Activated T-cell treated with anti-CD3 and anti-CD28 coated beads, Interleukin-2, amount 50 U/mL, for 72 hours (primary cell): ENCODE measurements around the gene TOR2A. TPM values are rescaled to one million over a fixed set of nuclear protein-coding genes. Genes with fewer than 3 reads are reported as not detected.

Experiments
- ATAC-seq, 2 donors: fragments of 150-1000 bp; cut with Tn5 transposase; replicated peaks in 1 of 2; 2 replicates each; pipeline ENCODE4 v1.10.0; 2021; ENCODE audit warnings: moderate library complexity in 2 of 2, mild to moderate bottlenecking in 1 of 2
- DNase-seq, 2 donors: peaks; one replicate each; pipeline ENCODE4 v3.0.0; 2021 to 2022; ENCODE audit warnings: mixed read lengths in 1 of 2
- H3K27ac Mint-ChIP-seq: one replicate; pipeline ENCODE4 v1.8.0; 2022; ENCODE audit warnings: mild to moderate bottlenecking, moderate library complexity, mixed read lengths
- H3K27me3 Mint-ChIP-seq: one replicate; pipeline ENCODE4 v1.8.0; 2022; ENCODE audit warnings: low read depth, mixed read lengths
- H3K36me3 Mint-ChIP-seq, 2 donors: one replicate each; pipeline ENCODE4 v1.8.0; 2022; ENCODE audit warnings: mixed read lengths in 2 of 2, mild to moderate bottlenecking in 1 of 2; ENCODE audit not compliant: insufficient read depth in 2 of 2
- H3K4me1 Mint-ChIP-seq: one replicate; pipeline ENCODE4 v1.8.0; 2022; ENCODE audit warnings: low read depth, mixed read lengths
- H3K4me3 Mint-ChIP-seq, 2 donors: one replicate each; pipeline ENCODE4 v1.8.0; 2022; ENCODE audit warnings: mild to moderate bottlenecking in 2 of 2, mixed read lengths in 2 of 2, moderate library complexity in 2 of 2
- H3K9me3 Mint-ChIP-seq, 2 donors: one replicate each; pipeline ENCODE4 v1.8.0; 2022; ENCODE audit warnings: mixed read lengths in 2 of 2
- total RNA-seq, 2 donors: library from RNA; stranded (reverse); gene quantifications; one replicate each; pipeline ENCODE4 v1.2.3, GENCODE V29; 2022

Gene TOR2A
- total RNA-seq, 2 donors from 2014 or later: 12.5 to 16.4 TPM

- DNase-seq: no peak
- Mint-ChIP-seq H3K27ac (no peak overlapping the region), H3K4me1 (peaks cover 47% of the 10 kb centered on the region), H3K27me3 (no peaks in the 10 kb centered on the region), H3K9me3 (no peaks in the 10 kb centered on the region), H3K4me3 (no peak overlapping the region), H3K36me3 (peaks cover 13 to 21% of the 10 kb centered on the region in 2 donors)
- no peak for ATAC-seq
These were observed 38.9 kb upstream of the TOR2A start for GRCh38 chr9:127773981-127774380.

GRCh38 chr9:127773272-127773671 is 38.2 kb upstream of the TOR2A start:
- Mint-ChIP-seq H3K4me1 (peaks cover 52% of the 10 kb centered on the region), H3K36me3 (peaks cover 10 to 23% of the 10 kb centered on the region in 2 donors), H3K4me3 (no peak overlapping the region), H3K27ac (no peak overlapping the region), H3K27me3 (no peaks in the 10 kb centered on the region), H3K9me3 (no peaks in the 10 kb centered on the region)
- DNase-seq (no peak), ATAC-seq (no peak)

DNA sequence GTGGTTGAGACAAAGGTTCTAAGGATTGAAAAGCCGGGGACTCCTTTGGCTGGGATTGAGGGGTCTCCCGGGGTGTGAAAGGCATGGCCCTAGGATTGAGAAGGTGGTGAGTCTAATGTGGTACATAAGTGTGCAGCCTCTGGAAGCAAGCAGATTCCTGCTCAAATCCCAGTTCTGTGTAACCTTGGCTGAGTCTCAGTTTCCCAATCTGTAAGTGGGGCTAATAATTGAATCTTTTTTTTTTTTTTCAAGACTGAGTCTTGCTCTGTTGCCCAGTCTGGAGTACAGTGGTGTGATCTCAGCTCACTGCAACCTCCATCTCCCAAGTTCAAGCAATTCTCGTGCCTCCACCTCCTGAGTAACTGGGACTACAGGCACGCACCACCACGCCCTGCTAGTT is 37.5 kb upstream of the TOR2A start:
- Mint-ChIP-seq H3K4me3 (no peak overlapping the region), H3K27me3 (no peaks in the 10 kb centered on the region), H3K9me3 (no peaks in the 10 kb centered on the region), H3K27ac (no peak overlapping the region), H3K4me1 (peaks cover 59% of the 10 kb centered on the region), H3K36me3 (peaks cover 8 to 20% of the 10 kb centered on the region in 2 donors)
- ATAC-seq (no peak), DNase-seq (no peak)

DNA sequence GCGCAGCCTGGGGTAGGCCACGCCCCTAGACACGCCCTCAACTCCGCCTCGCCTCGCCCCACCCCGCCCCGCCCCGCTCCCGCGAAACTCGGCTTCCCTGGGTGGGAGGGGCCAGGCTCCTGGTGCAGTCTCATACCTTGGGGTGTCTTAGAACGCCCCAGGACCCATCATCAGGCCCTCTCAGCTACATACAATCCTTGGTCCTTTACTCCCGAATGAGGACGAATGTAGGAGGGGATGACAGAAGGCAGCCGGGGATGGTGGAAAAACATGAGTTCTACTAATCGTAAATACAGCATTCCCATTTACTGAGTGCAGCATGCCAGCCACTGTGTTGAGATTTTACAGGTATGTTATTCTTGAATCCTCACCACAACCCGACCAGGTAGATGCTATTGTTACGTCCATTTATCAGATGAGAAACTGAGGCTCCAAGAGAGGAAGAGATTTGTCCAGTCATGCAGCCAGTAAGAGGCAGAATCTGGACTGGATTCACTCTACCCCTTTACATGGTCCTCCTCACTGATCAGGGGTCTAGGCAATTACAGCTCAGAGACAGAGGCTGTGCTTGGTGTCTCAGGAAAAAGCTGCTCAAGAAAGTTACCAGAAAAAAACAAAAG is 36.6 kb upstream of the TOR2A start:
- ATAC-seq (no peak), DNase-seq (no peak)
- peak overlapping the region; percentile 89 to 94 for H3K4me3 Mint-ChIP-seq
- no peaks in the 10 kb centered on the region for H3K9me3 Mint-ChIP-seq
- no peaks in the 10 kb centered on the region for H3K27me3 Mint-ChIP-seq
- H3K27ac Mint-ChIP-seq: no peak overlapping the region
- peaks cover 67% of the 10 kb centered on the region for H3K4me1 Mint-ChIP-seq
- H3K36me3 Mint-ChIP-seq: peaks cover 9 to 18% of the 10 kb centered on the region in 2 donors

DNA sequence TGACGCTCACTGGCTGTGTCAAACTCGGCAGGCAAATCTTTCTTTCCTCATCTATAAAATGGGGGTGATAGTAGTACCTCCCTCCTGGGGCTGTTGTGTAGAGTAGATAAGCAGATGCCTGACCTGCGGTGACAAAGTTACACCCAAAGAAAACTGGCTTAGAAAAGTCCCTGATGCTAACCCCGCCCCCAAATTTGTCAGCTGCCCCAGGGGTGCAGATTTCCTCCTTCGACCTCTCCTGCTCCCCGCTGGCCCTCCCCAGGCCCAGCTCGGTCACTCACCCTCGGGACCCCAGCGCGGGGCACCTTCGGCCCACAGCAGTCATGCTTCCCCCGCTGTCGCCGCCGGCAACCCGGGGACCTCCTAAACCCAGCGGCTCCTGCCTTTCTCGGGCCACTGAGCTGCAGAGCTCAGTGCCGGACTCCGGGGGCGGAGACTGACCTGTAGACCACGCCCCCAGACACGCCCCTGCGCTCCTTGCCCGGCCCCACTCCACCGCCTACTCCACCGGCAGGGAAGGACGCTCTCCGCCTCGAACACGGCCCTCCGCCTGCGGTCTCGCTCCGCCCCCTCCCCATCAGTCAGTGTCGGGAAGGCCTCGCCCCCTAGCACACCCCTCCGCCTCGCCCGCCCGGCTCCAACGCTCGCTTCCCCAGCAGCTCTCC is 35.9 kb upstream of the TOR2A start:
- H3K27ac Mint-ChIP-seq: peak overlapping the region; percentile 89
- H3K9me3 Mint-ChIP-seq: no peaks in the 10 kb centered on the region
- peaks cover 8 to 21% of the 10 kb centered on the region in 2 donors for H3K36me3 Mint-ChIP-seq
- peaks cover 67% of the 10 kb centered on the region for H3K4me1 Mint-ChIP-seq
- peak; percentile 93 to 94 for ATAC-seq
- H3K27me3 Mint-ChIP-seq: no peaks in the 10 kb centered on the region
- H3K4me3 Mint-ChIP-seq: peak overlapping the region; percentile 89 to 94
- DNase-seq: peak; percentile 99

DNA sequence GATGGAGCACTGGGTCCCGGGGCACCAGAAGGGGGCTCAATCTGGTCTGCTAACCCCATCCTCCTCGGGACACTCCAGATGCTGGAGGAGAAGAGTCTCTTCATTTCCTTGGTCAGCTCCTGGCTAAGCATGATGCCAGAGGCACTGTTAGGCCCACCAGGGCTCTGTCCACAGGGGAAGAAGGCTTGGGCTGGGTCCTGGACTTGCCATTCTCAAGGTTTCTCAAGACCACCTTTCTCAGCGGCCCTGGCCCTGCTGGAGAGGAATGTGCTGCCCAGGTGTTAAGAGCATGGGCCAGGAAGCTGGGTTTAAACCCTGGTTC is 35.5 kb upstream of the TOR2A start:
- no peaks in the 10 kb centered on the region for H3K27me3 Mint-ChIP-seq
- H3K27ac Mint-ChIP-seq: peak overlapping the region; percentile 89
- H3K4me1 Mint-ChIP-seq: peaks cover 70% of the 10 kb centered on the region
- H3K4me3 Mint-ChIP-seq: peak overlapping the region; percentile 89 to 94
- H3K9me3 Mint-ChIP-seq: no peaks in the 10 kb centered on the region
- peaks cover 8 to 26% of the 10 kb centered on the region in 2 donors for H3K36me3 Mint-ChIP-seq
- DNase-seq: no peak
- ATAC-seq: no peak

DNA sequence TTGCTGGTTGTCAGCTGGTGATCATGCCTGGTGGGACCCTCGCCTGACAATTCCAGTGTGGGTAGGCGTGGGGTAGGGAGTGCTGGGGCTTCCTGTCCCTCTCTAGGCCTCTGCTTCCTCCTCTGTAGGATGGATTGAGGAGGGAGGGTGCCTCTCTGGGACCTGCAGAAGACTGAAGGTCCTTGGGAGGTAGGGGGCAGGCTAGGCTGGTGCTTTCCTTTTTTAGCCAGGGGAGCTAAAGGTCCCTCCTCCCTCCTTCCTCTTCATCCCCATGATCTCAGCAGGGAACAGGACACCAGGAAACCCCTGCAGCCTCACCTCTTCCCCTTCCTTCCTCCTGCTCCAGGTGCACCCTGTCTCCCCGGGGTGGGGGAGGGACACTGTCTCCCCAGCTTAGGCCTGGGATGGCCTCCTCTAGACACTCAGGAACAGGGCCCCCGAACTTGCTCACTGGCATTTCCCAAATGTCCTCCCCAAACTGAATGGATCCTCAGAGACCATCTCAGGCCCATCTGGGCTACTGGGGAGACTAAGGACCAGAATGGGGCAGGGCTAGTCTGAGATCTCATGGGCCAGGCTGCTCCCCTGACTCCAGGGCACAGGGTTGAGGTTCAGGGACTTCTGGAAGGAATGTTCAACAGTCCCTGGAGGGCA is 35.0 kb upstream of the TOR2A start:
- H3K36me3 Mint-ChIP-seq: peaks cover 11 to 31% of the 10 kb centered on the region in 2 donors
- no peaks in the 10 kb centered on the region for H3K9me3 Mint-ChIP-seq
- peak overlapping the region; percentile 89 for H3K27ac Mint-ChIP-seq
- peaks cover 75% of the 10 kb centered on the region for H3K4me1 Mint-ChIP-seq
- ATAC-seq (no peak), DNase-seq (no peak)
- peak overlapping the region; percentile 89 to 94 for H3K4me3 Mint-ChIP-seq
- H3K27me3 Mint-ChIP-seq: no peaks in the 10 kb centered on the region

GRCh38 chr9:127769101-127769500 is 34.0 kb upstream of the TOR2A start:
- Mint-ChIP-seq H3K4me1 (peaks cover 82% of the 10 kb centered on the region), H3K27me3 (no peaks in the 10 kb centered on the region), H3K27ac (peak overlapping the region; percentile 69), H3K9me3 (no peaks in the 10 kb centered on the region), H3K36me3 (peaks cover 14 to 30% of the 10 kb centered on the region in 2 donors), H3K4me3 (peak overlapping the region; percentile 33 to 89)
- DNase-seq (no peak), ATAC-seq (no peak)

- H3K4me3 Mint-ChIP-seq: peak overlapping the region; percentile 33 to 89
- ATAC-seq: no peak
These were observed 33.6 kb upstream of the TOR2A start for GRCh38 chr9:127768698-127769097.

GRCh38 chr9:127767909-127768331 is 32.8 kb upstream of the TOR2A start:
- DNase-seq: no peak
- H3K36me3 Mint-ChIP-seq: peaks cover 14 to 29% of the 10 kb centered on the region in 2 donors
- H3K27me3 Mint-ChIP-seq: no peaks in the 10 kb centered on the region
- peak overlapping the region; percentile 64 to 89 for H3K4me3 Mint-ChIP-seq
- H3K27ac Mint-ChIP-seq: no peak overlapping the region
- peaks cover 82% of the 10 kb centered on the region for H3K4me1 Mint-ChIP-seq
- ATAC-seq: no peak
- no peaks in the 10 kb centered on the region for H3K9me3 Mint-ChIP-seq

More at GRCh38 chr9:127768698-127769097, 33.6 kb upstream of the TOR2A start:
- Mint-ChIP-seq H3K27me3 (no peaks in the 10 kb centered on the region), H3K4me1 (peaks cover 80% of the 10 kb centered on the region), H3K9me3 (no peaks in the 10 kb centered on the region), H3K27ac (peak overlapping the region; percentile 69), H3K36me3 (peaks cover 14 to 27% of the 10 kb centered on the region in 2 donors)
- DNase-seq: no peak

GRCh38 chr9:127767410-127767809 is 32.3 kb upstream of the TOR2A start:
- Mint-ChIP-seq H3K27me3 (no peaks in the 10 kb centered on the region), H3K9me3 (no peaks in the 10 kb centered on the region), H3K4me3 (peak overlapping the region; percentile 64 to 73), H3K27ac (peak overlapping the region; percentile 85), H3K4me1 (peaks cover 87% of the 10 kb centered on the region), H3K36me3 (peaks cover 14 to 30% of the 10 kb centered on the region in 2 donors)
- ATAC-seq (no peak), DNase-seq (no peak)

GRCh38 chr9:127765418-127765817 is 30.3 kb upstream of the TOR2A start:
- no peak for ATAC-seq
- peaks cover 17 to 30% of the 10 kb centered on the region in 2 donors for H3K36me3 Mint-ChIP-seq
- DNase-seq: no peak
- no peaks in the 10 kb centered on the region for H3K27me3 Mint-ChIP-seq
- peak overlapping the region in 1 of 2 donors; percentile 22 for H3K4me3 Mint-ChIP-seq
- H3K4me1 Mint-ChIP-seq: peaks cover 74% of the 10 kb centered on the region
- H3K27ac Mint-ChIP-seq: peak overlapping the region; percentile 25
- no peaks in the 10 kb centered on the region for H3K9me3 Mint-ChIP-seq

DNA sequence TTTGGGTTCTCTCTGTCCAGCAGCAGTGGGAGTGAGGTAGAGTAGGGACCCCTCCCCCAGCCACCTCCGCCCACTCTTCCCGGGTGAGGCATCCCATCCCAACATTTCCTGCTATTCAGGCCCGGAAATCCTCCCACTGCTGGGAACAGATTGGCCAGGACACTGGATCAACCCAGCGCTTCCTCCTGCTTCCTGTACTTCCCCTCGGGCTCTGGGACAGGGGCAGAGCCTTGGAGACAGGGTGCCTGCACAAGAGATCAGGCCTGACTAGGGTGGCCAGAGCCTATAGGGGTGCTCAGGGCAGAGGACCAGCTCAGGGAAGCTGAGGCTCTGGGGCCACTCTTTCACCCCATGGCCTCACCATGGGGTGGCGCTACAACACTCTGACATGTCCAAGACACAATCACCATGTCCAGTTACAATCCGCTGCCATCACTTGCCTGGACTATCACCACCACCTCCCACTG is 28.9 kb upstream of the TOR2A start:
- H3K4me3 Mint-ChIP-seq: no peak overlapping the region
- H3K27ac Mint-ChIP-seq: no peak overlapping the region
- peaks cover 61% of the 10 kb centered on the region for H3K4me1 Mint-ChIP-seq
- no peaks in the 10 kb centered on the region for H3K9me3 Mint-ChIP-seq
- ATAC-seq (peak; percentile 46 to 60), DNase-seq (no peak)
- H3K27me3 Mint-ChIP-seq: no peaks in the 10 kb centered on the region
- H3K36me3 Mint-ChIP-seq: peaks cover 16 to 28% of the 10 kb centered on the region in 2 donors
